DND-41 (cell line): ENCODE results near the gene TAS2R41.

Experiments used
- EZH2 ChIP-seq: IDR thresholded peaks from 3 replicates; pipeline ENCODE4 v1.6.1; 2012; ENCODE audit warnings: borderline replicate concordance, low read depth, mild to moderate bottlenecking, moderate library complexity, low read length, inconsistent platforms; ENCODE audit not compliant: severe bottlenecking
- TF ChIP-seq, protein P1 (sequence below): IDR thresholded peaks from 2 replicates; pipeline ENCODE4 v1.5.1; 2012; ENCODE audit warnings: borderline replicate concordance, low read length, moderate library complexity, mild to moderate bottlenecking; ENCODE audit not compliant: poor library complexity, severe bottlenecking; ENCODE audit errors: extremely low read depth

DNA sequence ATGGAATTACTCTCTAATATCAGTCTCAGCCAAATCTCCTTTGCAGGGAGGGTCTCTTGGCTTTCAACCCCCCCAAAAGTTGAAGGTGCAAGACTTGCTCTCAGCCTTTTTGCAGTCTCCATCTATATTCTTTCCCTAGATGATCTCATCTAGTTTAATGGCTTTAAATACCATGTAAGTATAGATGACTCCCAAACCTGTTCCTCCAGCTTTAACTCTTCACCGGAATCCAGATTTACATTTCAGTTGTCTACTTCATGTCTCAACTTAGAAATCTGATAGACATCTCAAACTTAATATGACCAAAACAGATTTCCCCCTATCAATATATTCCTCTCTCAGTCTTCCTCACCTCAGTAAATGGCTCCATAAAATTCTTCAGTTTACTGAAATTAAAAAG is 9.9 kb upstream of the TAS2R41 start:
- TF ChIP-seq, protein P1, sequence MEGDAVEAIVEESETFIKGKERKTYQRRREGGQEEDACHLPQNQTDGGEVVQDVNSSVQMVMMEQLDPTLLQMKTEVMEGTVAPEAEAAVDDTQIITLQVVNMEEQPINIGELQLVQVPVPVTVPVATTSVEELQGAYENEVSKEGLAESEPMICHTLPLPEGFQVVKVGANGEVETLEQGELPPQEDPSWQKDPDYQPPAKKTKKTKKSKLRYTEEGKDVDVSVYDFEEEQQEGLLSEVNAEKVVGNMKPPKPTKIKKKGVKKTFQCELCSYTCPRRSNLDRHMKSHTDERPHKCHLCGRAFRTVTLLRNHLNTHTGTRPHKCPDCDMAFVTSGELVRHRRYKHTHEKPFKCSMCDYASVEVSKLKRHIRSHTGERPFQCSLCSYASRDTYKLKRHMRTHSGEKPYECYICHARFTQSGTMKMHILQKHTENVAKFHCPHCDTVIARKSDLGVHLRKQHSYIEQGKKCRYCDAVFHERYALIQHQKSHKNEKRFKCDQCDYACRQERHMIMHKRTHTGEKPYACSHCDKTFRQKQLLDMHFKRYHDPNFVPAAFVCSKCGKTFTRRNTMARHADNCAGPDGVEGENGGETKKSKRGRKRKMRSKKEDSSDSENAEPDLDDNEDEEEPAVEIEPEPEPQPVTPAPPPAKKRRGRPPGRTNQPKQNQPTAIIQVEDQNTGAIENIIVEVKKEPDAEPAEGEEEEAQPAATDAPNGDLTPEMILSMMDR: no peak
- TF ChIP-seq EZH2: no peak
